T-helper 17 cell (primary cell): ENCODE data around the gene BANF2. TPM values are rescaled to one million over a fixed set of nuclear protein-coding genes. Genes with fewer than 3 reads are reported as not detected.

Source experiments
- ATAC-seq: fragments of 150-1000 bp; cut with Tn5 transposase; 2 replicates; pipeline ENCODE4 v1.10.0; 2021; ENCODE audit warnings: mild to moderate bottlenecking, moderate library complexity
- DNase-seq, 3 donors: peaks; one replicate each; pipeline versions ENCODE4 v3.0.0 to v3.0.0-alpha.2; 2020 to 2021
- H3K9me3 ChIP-seq: one replicate; pipeline ENCODE4 v1.7.0; 2013; ENCODE audit warnings: low read length, mild to moderate bottlenecking; ENCODE audit not compliant: control insufficient read depth, poor library complexity, severe bottlenecking
- H3K27ac Mint-ChIP-seq: one replicate; pipeline ENCODE4 v1.8.0; 2022; ENCODE audit warnings: mild to moderate bottlenecking, moderate library complexity, mixed read lengths
- H3K27me3 Mint-ChIP-seq: one replicate; pipeline ENCODE4 v1.8.0; 2022; ENCODE audit warnings: mixed read lengths
- H3K36me3 Mint-ChIP-seq: one replicate; pipeline ENCODE4 v1.8.0; 2022; ENCODE audit warnings: low read depth, mixed read lengths
- H3K4me1 Mint-ChIP-seq: one replicate; pipeline ENCODE4 v1.8.0; 2022; ENCODE audit warnings: mild to moderate bottlenecking, mixed read lengths
- H3K4me3 Mint-ChIP-seq: one replicate; pipeline ENCODE4 v1.8.0; 2022; ENCODE audit warnings: mild to moderate bottlenecking, moderate library complexity, mixed read lengths
- total RNA-seq, 4 donors: library from RNA in 2 of 4; stranded (reverse) in 2 of 4; gene quantifications; one replicate each; pipeline ENCODE4 v1.2.3 and lab custom pipeline; 2022 to 2026

The BANF2 gene
- total RNA-seq (not detected), total RNA-seq (lab: John Stamatoyannopoulos, UW) (0 reads per million in 2 donors)

- no peaks in the 10 kb centered on the region for H3K9me3 ChIP-seq
- ATAC-seq: no peak
- H3K4me3 Mint-ChIP-seq: no peak within 1 kb of the TSS
- H3K27me3 Mint-ChIP-seq: peaks cover 6% of the 10 kb centered on the region
- no peak within 1 kb of the TSS for H3K27ac Mint-ChIP-seq
- DNase-seq: no peak
- no peaks in the 10 kb centered on the region for H3K36me3 Mint-ChIP-seq
- H3K4me1 Mint-ChIP-seq: peaks cover 5% of the 10 kb centered on the region
These were observed at the start of gene BANF2 for GRCh38 chr20:17699931-17700351. TSS of gene BANF2 (plus strand) at chr20:17699966. CDS start at chr20:17725026, 25,060 bp downstream.

GRCh38 chr20:17650301-17651128 lies 49.3 kb upstream of the BANF2 start:
- no peaks in the 10 kb centered on the region for H3K27me3 Mint-ChIP-seq
- H3K4me1 Mint-ChIP-seq: peaks cover 4% of the 10 kb centered on the region

GRCh38 chr20:17651129-17651759 lies 48.5 kb upstream of the BANF2 start:
- peaks cover 4% of the 10 kb centered on the region for H3K4me1 Mint-ChIP-seq
- H3K9me3 ChIP-seq: no peaks in the 10 kb centered on the region
- no peak for ATAC-seq
- H3K27me3 Mint-ChIP-seq: no peaks in the 10 kb centered on the region
- DNase-seq: no peak
- no peaks in the 10 kb centered on the region for H3K36me3 Mint-ChIP-seq
- no peak overlapping the region for H3K4me3 Mint-ChIP-seq
- H3K27ac Mint-ChIP-seq: no peak overlapping the region

More at GRCh38 chr20:17650301-17651128, 49.3 kb upstream of the BANF2 start:
- ATAC-seq (no peak), DNase-seq (no peak)
- Mint-ChIP-seq H3K4me3 (no peak overlapping the region), H3K27ac (peak overlapping the region; percentile 29), H3K36me3 (no peaks in the 10 kb centered on the region)
- no peaks in the 10 kb centered on the region for H3K9me3 ChIP-seq

- Mint-ChIP-seq H3K27ac (no peak overlapping the region), H3K36me3 (peaks cover 4% of the 10 kb centered on the region), H3K27me3 (no peaks in the 10 kb centered on the region), H3K4me3 (no peak overlapping the region), H3K4me1 (peaks cover 9% of the 10 kb centered on the region)
- no peaks in the 10 kb centered on the region for H3K9me3 ChIP-seq
- peak; percentile 30 for ATAC-seq
- DNase-seq: no peak
These were observed 47.9 kb upstream of the BANF2 start for GRCh38 chr20:17651760-17652388.

GRCh38 chr20:17652411-17652810 lies 47.4 kb upstream of the BANF2 start:
- ATAC-seq (no peak), DNase-seq (no peak)
- H3K36me3 Mint-ChIP-seq: peaks cover 5% of the 10 kb centered on the region
- no peak overlapping the region for H3K27ac Mint-ChIP-seq
- H3K27me3 Mint-ChIP-seq: no peaks in the 10 kb centered on the region
- no peak overlapping the region for H3K4me3 Mint-ChIP-seq
- H3K9me3 ChIP-seq: no peaks in the 10 kb centered on the region
- H3K4me1 Mint-ChIP-seq: peaks cover 13% of the 10 kb centered on the region

GRCh38 chr20:17653835-17654648 lies 45.7 kb upstream of the BANF2 start:
- Mint-ChIP-seq H3K4me1 (peaks cover 18% of the 10 kb centered on the region), H3K4me3 (no peak overlapping the region), H3K27me3 (no peaks in the 10 kb centered on the region), H3K36me3 (peaks cover 10% of the 10 kb centered on the region), H3K27ac (no peak overlapping the region)
- no peak for ATAC-seq
- no peak for DNase-seq
- H3K9me3 ChIP-seq: no peaks in the 10 kb centered on the region

- Mint-ChIP-seq H3K4me1 (peaks cover 15% of the 10 kb centered on the region), H3K27me3 (no peaks in the 10 kb centered on the region), H3K36me3 (peaks cover 10% of the 10 kb centered on the region), H3K27ac (no peak overlapping the region), H3K4me3 (no peak overlapping the region)
- no peak for ATAC-seq
- no peaks in the 10 kb centered on the region for H3K9me3 ChIP-seq
- DNase-seq: no peak
These were observed 45.0 kb upstream of the BANF2 start for GRCh38 chr20:17654649-17655285.

GRCh38 chr20:17655286-17655651 lies 44.5 kb upstream of the BANF2 start:
- peaks cover 13% of the 10 kb centered on the region for H3K36me3 Mint-ChIP-seq
- no peaks in the 10 kb centered on the region for H3K27me3 Mint-ChIP-seq
- peaks cover 15% of the 10 kb centered on the region for H3K4me1 Mint-ChIP-seq
- H3K4me3 Mint-ChIP-seq: no peak overlapping the region
- H3K9me3 ChIP-seq: no peaks in the 10 kb centered on the region
- ATAC-seq (no peak), DNase-seq (no peak)
- H3K27ac Mint-ChIP-seq: no peak overlapping the region

- H3K9me3 ChIP-seq: no peaks in the 10 kb centered on the region
- DNase-seq (no peak), ATAC-seq (no peak)
- Mint-ChIP-seq H3K4me1 (peaks cover 20% of the 10 kb centered on the region), H3K4me3 (no peak overlapping the region), H3K27me3 (no peaks in the 10 kb centered on the region), H3K36me3 (peaks cover 13% of the 10 kb centered on the region), H3K27ac (peak overlapping the region; percentile 84)
These were observed 43.8 kb upstream of the BANF2 start for GRCh38 chr20:17655865-17656479.

- peak overlapping the region; percentile 84 for H3K27ac Mint-ChIP-seq
- peaks cover 13% of the 10 kb centered on the region for H3K36me3 Mint-ChIP-seq
- DNase-seq (no peak), ATAC-seq (no peak)
- H3K4me1 Mint-ChIP-seq: peaks cover 23% of the 10 kb centered on the region
- no peaks in the 10 kb centered on the region for H3K27me3 Mint-ChIP-seq
- no peak overlapping the region for H3K4me3 Mint-ChIP-seq
- no peaks in the 10 kb centered on the region for H3K9me3 ChIP-seq
These were observed 42.5 kb upstream of the BANF2 start for GRCh38 chr20:17657079-17657825.

- no peak overlapping the region for H3K4me3 Mint-ChIP-seq
- peaks cover 13% of the 10 kb centered on the region for H3K36me3 Mint-ChIP-seq
- H3K27ac Mint-ChIP-seq: peak overlapping the region; percentile 39
- H3K27me3 Mint-ChIP-seq: no peaks in the 10 kb centered on the region
- peaks cover 23% of the 10 kb centered on the region for H3K4me1 Mint-ChIP-seq
- no peaks in the 10 kb centered on the region for H3K9me3 ChIP-seq
- DNase-seq: no peak
- no peak for ATAC-seq
These were observed 41.7 kb upstream of the BANF2 start for GRCh38 chr20:17657898-17658647.
